Superior temporal gyrus (tissue), 1 donor: ENCODE results near the gene LPCAT1.
"Not testable (repeated sequence)": the region's sequence is repeated elsewhere in the genome, so short reads cannot be mapped to it uniquely, and the experiment has no call there.

ENCODE experiments used
- DNase-seq: peaks from one replicate; pipeline ENCODE4 v3.0.0-alpha.2; 2016; ENCODE audit errors: extremely low spot score

The LPCAT1 gene

GRCh38 chr5:1523793-1524480 is at the start of gene LPCAT1:
LPCAT1 (minus strand) TSS chr5:1523960; CDS start chr5:1523844, 116 bp downstream.
- DNase-seq, result peak; percentile 67

GRCh38 chr5:1571875-1572274 is 48.1 kb upstream of the LPCAT1 start:
- not testable (repeated sequence) for DNase-seq

- DNase-seq, result no peak
These were observed 47.2 kb upstream of the LPCAT1 start for GRCh38 chr5:1570975-1571374.

- DNase-seq, result peak; percentile 35
These were observed 44.6 kb upstream of the LPCAT1 start for GRCh38 chr5:1568201-1568979.

DNA sequence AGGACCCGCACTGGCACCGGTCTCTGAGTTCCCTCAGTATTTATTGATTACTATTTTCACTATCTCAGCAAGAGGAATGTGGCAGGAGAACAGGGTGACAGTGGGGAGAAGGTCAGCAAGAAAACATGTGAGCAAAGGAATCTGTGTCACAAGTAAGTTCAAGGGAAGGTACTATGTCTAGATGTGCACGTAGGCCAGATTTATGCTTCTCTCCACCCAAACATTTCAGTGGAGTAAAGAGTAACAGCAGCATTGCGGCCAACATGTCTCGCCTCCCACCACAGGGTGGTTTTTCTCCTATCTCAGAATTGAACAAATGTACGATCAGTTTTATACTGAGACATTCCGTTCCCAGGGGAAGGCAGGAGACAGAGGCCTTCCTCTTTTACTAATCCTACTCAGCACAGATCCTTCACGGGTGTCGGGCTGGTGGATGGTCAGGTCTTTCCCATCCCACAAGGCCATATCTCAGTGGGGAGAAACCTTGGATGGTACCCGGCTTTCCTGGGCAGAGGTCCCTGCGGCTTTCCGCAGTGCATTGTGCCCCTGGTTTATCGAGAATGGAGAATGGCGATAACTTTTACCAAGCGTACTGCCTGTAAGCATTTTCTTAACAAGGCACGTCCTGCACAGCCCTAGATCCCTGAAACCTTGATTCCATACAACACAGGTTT is 43.9 kb upstream of the LPCAT1 start:
- DNase-seq, result not testable (repeated sequence)

GRCh38 chr5:1565737-1566734 is 42.3 kb upstream of the LPCAT1 start:
- no peak for DNase-seq

- DNase-seq, result no peak
These were observed 41.3 kb upstream of the LPCAT1 start for GRCh38 chr5:1564824-1565736.

- no peak for DNase-seq
These were observed 40.5 kb upstream of the LPCAT1 start for GRCh38 chr5:1564182-1564748.

GRCh38 chr5:1563617-1564181 is 39.9 kb upstream of the LPCAT1 start:
- no peak for DNase-seq

DNA sequence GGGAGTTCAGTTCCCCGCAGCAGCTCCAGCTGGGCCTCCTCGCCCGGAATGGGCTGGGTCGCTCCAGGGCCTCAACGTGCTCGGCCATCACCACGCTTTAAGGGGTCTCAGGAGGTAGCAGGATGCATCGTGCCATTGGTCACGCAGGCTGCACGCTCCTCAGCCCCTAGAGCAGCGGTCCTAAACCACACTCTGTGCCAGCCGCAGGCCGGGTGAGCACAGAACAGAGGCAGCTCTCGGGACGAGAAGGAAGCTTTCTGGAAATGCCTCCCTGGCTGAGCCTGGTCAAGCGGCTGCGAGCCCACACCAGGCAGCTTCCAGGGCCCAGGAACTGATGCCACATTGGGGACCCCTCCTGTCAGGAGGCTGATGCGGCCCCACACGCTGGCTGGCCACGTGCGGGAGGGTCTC is 39.3 kb upstream of the LPCAT1 start:
- no peak for DNase-seq

- DNase-seq, result no peak
These were observed 38.8 kb upstream of the LPCAT1 start for GRCh38 chr5:1562599-1562998.

DNA sequence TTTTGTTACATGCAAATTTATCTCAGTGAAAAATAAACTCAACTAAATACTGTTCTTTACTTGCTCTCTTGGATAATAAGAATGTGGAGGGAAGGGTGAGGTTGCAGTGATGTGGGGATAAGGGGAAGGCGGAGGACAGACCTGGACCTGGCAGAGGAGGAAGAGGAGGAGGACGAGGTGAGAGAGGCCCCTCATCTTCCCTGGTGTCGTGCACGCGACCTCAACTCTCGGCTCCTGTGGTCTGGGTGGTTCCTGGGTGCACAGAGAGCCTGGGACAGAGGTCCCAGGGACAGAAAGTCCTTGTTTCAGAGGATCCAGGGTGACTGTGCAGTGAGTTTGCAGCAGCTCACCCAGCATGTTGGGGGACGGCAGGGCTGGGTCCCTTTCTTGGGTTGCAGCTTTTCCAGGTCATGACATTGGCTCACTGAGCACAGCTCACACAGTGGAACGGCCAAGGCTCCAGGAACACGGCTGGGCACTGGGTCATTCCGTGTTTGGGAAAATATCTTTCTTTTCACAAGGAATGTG is 37.7 kb upstream of the LPCAT1 start:
- DNase-seq, result no peak

GRCh38 chr5:1560499-1560898 is 36.7 kb upstream of the LPCAT1 start:
- not testable (repeated sequence) for DNase-seq

DNA sequence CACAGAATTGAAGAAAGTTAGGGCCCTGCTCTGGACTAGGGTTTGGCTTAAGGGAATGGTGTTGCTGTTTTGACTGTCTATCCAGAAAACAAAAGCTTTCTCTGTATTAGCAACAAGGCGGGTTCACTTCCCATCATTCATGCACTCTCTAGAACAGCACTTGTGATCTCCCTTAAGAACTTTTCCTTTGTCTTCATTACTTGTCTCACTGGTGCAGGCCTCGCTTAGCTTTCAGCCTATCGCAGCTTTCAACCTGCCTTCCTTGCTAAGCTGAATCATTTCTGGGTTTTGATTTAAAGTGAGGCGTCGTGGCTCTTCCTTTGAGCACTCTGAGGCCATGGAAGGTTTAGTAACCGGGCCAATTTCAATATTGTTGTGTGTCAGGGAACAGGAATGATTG is 35.2 kb upstream of the LPCAT1 start:
- no peak for DNase-seq

DNA sequence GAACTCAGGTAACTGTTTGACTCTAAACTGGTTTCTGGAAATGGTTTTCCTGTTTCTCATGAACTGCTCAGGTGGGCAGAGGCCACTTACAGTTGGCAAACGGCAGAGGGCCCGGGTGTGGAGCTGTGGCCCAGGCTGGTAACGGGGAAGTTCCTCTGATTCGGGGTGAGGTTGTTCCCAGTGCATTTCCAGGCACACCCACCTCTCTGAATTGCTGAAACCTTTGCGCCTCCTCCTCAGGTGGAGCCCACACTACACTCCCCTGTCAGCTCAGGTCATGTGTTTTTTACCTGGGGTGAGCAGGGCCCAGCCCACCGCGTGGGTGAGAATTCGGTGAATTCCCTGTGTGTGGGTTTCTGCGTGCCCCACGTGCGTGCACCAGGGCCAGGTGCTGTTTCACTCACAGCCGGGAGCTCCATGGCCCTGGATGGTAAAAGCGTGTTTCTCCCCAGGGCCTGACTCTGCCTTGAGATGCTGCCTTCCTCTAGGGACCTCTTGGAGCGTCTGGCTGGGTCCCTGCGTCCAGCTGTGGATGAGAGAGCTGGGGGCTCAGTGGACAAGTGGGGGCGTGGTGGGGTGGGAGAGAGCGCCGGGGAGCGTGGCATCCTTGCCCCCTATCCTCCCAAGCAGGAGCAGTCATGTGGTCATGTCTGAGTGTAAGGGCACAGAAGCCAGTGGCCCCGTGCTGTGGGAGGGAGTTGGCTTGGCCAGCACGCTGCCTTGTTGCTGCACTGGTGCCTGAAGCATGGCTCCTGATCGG is 33.5 kb upstream of the LPCAT1 start:
- DNase-seq, result no peak

DNA sequence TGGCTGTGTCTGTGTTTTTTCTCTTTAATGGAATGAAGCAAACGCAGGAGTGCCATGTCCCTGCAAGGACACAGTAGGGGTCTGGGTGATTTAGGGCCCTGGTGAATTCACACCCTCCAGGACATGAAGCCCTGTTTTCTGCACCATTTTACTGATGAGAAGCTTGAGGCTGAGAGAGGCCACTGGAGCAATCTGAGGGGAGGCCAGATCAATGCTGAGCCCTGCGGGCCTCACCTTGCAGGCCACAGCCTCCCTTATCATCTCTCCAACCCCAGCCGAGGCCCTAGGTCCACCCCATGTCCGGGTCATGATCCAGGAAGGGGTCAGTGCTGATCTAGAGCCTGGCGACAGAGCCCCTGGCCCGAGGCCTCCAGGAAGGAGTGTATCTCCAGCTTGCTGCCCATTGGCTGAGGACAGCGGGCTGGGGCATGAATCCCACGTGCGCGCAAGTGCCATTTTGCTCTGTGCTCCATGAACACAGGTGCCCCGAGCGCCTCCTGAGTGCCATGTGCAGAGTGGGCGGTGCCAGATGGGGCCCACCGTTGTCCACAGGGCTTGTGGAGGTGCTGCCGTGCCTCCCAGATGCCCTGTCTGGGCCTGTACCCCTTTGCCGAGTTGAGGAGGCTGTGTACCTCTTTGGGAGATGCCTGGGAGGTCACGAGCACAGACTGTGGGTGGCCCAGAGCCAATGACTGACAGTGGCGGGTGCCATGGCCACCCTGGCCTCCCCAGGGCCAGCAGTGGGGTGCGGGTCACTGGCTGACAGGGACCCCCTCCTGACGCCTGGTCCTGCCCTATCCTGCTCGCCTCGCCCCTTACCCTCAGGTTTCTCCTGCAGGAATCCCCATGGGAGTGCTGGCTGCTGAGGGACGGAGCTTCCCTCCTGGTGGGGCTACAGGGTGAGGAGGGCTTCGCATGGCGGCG is 32.3 kb upstream of the LPCAT1 start:
- no peak for DNase-seq

- DNase-seq, result no peak
These were observed 31.4 kb upstream of the LPCAT1 start for GRCh38 chr5:1555011-1555807.
